ENCODE data around the gene PARD6B.

GRCh38 chr20:50686821-50687220 lies 44.6 kb upstream of the PARD6B start:
- TF ChIP-seq POLR2AphosphoS5 (IDR thresholded peaks at IDR 0.05) (no peak), EP300 (IDR thresholded peaks at IDR 0.05) (no peak), CTCF (IDR thresholded peaks at IDR 0.05) (no peak), POLR2A (IDR thresholded peaks at IDR 0.05) (no peak)
